ENCODE results near the gene PLSCR1.

Gene PLSCR1

GRCh38 chr3:146468234-146468633 is 76.2 kb downstream of the PLSCR1 start:
- no peak overlapping the region for H3K4me3 ChIP-seq (ENCODE audit: low read depth, low read length)
- TF ChIP-seq CTCF (IDR thresholded peaks at IDR 0.05; ENCODE audit: low read depth, low read length, missing control alignments) = no peak
- in situ Hi-C loops (cut with HindIII; ENCODE audit: low sequenced_read_pairs) = no loop called here
- DNase-seq (ENCODE audit: low read depth) = no peak

GRCh38 chr3:146466604-146467003 is 77.8 kb downstream of the PLSCR1 start:
- H3K4me3 ChIP-seq (ENCODE audit: low read depth, low read length) = no peak overlapping the region
- no peak for TF ChIP-seq CTCF (IDR thresholded peaks at IDR 0.05; ENCODE audit: low read depth, low read length, missing control alignments)
- in situ Hi-C loops (cut with HindIII; ENCODE audit: low sequenced_read_pairs) = no loop called here
- DNase-seq (ENCODE audit: low read depth) = peak; percentile 6

- DNase-seq (ENCODE audit: low read depth) = peak; percentile 46
- in situ Hi-C loops (cut with HindIII; ENCODE audit: low sequenced_read_pairs) = no loop called here
Observed at GRCh38 chr3:146465693-146466465, 78.5 kb downstream of the PLSCR1 start.

More at GRCh38 chr3:146465693-146466465, 78.5 kb downstream of the PLSCR1 start:
- no peak overlapping the region for H3K4me3 ChIP-seq (ENCODE audit: low read depth, low read length)
- TF ChIP-seq CTCF (IDR thresholded peaks at IDR 0.05; ENCODE audit: low read depth, low read length, missing control alignments) = no peak
